Colon (tissue), 2 donors: ENCODE data around the gene ATP5F1E.
"Not testable (repeated sequence)": the region's sequence is repeated elsewhere in the genome, so short reads cannot be mapped to it uniquely, and the experiment has no call there.

Source experiments
- FAIRE-seq: peaks from 2 replicates; lab custom pipeline; 2012; peaks lifted over from hg19 to GRCh38; lab: Jason Lieb, UNC
- donor health status: control.
- donor health status: control.

Gene ATP5F1E

DNA sequence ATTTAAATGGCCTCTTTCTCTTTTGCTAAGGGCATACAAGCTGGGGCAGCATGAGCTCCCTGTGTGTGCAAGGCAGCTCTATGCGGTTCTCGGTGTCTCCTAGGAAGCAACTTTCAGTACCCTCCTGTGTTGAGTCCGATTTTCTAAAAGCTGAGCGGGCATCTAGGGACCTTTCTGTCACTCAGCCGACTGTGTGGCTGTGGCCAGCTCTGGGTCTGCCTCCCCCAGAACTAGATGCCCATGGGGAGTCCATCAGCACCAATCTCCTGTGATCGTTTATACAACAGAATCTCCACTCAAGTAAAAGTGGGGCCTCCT is 43.6 kb downstream of the ATP5F1E start:
- no peak for FAIRE-seq

- FAIRE-seq = no peak
Measured at GRCh38 chr20:58987790-58988564, 44.2 kb downstream of the ATP5F1E start.

GRCh38 chr20:58986968-58987517 is 45.1 kb downstream of the ATP5F1E start:
- FAIRE-seq = no peak

- FAIRE-seq = no peak
Measured at GRCh38 chr20:58986286-58986967, 45.7 kb downstream of the ATP5F1E start.

DNA sequence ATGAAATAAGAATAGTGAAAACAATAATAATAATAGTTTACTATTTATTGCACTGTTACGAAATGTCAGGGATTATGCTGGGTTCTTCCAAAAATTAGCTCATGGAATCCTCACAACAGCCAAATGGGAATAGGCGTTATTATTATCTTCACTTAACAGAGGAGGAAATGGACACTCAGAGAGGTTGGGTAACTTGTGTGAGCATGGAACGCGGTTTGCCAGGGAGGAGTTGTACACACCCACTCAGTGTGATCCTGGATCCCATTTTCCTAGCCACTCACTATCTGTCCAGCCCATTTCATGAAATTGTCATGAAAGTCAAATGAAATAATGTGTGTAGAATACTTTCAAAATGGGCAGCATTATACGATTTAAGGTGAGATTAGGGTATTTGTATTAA is 46.5 kb downstream of the ATP5F1E start:
- FAIRE-seq = no peak

DNA sequence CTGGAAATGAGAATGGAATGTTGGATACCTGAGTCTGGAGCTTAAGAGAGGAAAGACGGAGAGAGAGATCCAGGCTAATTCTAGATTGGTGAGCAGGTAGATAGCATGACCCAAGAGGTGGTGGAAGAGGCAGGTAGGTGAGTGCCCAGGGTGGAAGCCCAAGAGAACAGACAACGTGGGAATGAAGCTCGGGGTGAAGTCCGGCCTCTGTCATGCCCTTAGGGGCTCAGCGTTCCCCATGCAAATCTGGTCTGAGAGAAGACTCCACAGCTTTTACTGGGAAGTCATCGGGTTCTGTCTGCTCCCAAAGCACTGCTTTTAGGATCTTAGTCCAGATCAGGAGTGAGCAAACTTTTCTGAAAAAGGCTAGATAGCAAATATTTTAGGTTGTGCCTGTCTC is 47.4 kb downstream of the ATP5F1E start:
- no peak for FAIRE-seq

- FAIRE-seq = not testable (repeated sequence)
Measured at GRCh38 chr20:58983115-58983468, 49.0 kb downstream of the ATP5F1E start.

- no peak for FAIRE-seq
Measured at GRCh38 chr20:58982406-58983114, 49.6 kb downstream of the ATP5F1E start.

DNA sequence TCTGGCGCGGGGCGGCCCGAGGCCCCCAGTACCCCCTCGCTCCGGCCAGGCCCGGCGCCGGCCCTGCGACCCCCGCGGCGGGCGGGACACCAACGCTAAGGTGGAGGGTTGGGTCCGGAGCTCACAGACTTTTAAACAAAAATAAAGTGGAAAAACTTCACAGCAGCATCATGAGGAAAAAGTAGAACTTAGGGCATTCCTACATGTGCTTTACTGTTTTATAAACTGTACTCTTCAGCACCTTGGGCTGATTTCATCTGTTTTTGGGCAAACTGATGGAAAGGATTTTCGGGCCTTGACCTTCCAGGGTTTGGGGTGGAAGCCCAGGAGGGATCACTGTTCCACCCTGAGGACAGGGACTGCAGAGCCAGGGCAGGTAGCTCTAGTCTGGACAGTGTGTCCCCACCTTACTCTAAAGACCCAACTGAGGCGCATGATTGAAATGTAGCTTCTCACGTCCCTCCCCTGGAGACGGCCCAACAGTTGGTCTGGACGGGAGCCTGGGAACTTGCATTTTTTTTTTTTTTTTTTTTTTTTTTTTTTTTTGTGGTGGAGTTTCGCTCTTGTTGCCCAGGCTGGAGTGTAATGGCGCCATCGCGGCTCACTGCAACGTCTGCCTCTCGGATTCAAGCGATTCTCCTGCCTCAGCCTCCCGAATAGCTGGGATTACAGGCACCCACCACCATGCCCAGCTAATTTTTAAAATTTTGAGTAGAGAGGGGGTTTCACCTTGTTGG is 50.3 kb downstream of the ATP5F1E start:
- no peak for FAIRE-seq

DNA sequence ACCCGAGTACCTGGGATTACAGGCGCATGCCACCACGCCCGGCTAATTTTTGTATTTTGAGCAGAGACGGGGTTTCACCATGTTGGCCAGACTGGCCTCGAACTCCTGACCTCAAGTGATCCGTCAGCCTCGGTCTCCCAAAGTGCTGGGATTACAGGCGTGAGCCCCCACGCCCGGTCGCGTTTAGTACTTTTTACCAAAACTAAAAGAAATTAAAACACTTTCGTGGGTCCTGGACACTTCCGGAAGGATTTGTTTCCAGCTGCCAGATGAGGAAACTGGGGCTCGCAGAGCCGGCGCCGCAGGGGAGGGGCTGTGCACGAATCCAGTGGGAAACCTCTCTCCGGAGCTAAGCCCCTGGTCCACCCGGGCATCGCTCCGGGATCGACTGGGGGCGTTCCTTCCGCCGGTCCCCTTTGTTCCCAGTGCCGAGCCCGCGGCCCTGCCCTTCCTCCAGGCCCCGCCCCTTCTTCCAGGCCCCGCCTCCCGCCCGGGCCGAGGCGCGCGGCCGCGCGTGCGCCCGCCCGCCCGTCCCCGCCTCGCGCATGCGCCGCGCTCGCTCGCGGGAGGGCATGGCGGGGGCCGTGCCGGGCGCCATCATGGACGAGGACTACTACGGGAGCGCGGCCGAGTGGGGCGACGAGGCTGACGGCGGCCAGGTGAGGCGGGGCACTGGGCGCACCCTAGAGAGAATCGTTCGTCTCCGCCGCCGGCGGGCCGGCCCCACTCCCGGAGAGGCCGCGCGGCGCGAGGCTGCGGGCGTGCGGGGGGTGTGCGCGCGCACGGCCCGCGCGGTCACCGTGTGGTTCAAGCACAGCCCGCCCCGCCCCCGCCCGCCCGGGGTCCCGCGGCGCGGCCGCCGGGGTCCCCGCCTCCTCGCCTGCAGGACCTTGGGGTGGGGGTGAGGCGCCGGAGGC is 51.2 kb downstream of the ATP5F1E start, which contains the start of gene NELFCD:
TSS of gene NELFCD (plus strand) at position 546 of the 917 bp plus-strand sequence. CDS start at position 600, 54 bp downstream.
- no peak for FAIRE-seq

DNA sequence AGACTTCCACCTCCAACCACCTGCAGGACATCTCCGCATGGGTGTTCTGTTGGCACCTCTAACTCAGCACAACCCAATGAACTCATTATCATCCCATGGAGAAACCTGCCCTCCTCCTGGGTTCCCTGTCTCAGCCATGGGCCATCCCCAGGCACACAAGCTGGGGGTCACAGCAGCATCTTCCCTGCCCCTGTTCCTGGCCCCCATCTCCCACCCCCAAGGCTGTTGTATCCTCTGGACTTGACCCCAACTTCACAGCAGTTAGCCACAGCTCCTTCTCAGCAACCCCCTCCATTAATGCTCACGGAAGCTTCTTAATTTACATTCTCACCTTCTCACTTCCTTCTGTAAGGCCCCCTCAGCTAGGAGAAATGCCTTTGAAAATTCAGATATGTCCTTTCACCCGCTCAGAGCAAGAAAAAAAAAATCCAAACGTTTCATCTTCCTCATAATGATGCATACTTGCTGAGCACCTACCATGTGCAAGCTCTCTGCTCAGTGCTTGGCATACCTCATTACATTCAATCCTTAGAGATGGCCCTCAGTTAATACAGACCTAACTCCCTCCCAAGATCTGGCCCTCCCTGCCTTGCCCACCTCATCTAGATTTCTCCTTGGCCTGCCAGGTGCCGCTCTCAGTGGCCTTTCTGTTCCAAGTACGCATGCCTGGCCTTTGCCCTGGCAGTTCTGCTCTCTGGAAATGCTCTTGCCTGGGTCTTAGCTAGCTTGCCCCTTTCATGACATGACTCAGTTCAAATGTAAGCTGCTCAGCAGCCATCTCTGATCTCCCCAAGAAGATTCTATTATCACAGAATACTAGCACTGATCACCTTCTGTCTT is 53.6 kb downstream of the ATP5F1E start:
- no peak for FAIRE-seq

- no peak for FAIRE-seq
Measured at GRCh38 chr20:58976061-58976730, 55.9 kb downstream of the ATP5F1E start.
